ENCODE measurements around the gene PWWP2A.
"Not testable (repeated sequence)": the region's sequence is repeated elsewhere in the genome, so short reads cannot be mapped to it uniquely, and the experiment has no call there.

PWWP2A gene

DNA sequence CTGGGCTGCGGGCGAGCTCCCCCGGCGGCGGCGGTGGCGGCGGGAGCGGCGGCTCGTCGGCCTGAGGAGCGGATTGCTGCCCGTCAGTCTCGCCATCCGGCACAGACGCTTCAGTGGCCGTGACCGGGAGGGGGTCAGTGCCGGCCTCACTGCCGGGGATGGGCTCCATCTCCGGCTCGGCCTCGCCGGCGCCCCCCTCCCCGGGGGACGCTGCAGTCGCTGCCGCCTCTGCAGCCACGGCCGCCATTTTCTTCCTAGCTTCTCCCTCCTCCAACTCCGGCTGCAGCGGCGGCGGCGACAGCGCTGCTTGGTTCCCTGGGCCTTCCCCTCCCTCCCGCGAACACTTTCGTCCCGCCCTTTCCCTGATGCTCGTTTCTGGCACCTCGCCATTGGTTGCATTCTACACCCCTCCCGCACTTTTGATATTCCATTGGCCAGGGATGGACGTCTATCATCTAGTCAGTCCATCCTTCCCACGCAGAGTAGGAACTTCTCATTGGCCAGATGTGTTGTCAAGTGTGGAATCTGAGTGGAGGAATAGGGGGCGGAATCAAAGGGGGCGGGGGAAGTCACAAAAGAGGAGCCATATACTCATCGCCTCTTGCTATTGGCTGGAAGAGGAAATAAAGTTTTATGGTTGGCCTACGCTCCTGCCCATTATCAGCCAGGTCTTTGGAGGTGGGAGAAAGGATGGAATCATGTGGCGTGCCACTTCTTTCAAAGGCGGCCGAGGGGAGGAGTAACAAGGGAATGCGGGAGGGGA, at the start of gene PWWP2A:
Gene PWWP2A, minus strand, starts transcription at position 309 of the 763 bp plus-strand sequence. Its CDS starts 62 bp downstream, at position 247.
- DNase-seq: peak; percentile 98

- no peak for DNase-seq
Observed at GRCh38 chr5:160167624-160168165, 48.4 kb upstream of the PWWP2A start.

DNA sequence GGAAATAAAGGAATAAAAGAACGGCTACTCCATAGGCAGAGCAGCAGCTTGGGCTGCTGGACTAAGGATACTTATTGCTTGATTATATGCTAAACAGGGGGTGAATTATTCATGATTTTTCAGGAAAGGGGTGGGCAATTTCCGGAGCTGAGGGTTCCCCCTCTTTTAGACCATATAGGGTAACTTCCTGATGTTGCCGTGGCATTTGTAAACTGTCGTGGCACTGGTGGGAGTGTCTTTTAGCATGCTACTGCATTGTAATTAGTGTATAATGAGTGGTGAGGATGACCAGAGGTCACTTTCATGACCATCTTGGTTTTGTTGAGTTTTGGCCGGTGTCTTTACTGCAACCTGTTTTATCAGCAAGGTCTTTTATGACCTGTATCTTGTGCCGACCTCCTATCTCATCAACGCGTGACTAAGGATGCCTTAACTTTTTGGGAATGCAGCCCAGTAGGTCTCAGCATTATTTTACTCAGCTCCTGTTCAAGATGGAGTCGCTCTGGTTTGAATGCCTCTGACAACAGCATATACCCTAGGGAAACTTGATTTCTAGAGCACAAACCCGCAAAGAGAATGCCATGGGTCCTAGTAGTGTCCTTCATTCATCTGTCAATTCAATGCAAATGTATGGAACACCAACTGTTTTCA, 47.8 kb upstream of the PWWP2A start:
- no peak for DNase-seq

DNA sequence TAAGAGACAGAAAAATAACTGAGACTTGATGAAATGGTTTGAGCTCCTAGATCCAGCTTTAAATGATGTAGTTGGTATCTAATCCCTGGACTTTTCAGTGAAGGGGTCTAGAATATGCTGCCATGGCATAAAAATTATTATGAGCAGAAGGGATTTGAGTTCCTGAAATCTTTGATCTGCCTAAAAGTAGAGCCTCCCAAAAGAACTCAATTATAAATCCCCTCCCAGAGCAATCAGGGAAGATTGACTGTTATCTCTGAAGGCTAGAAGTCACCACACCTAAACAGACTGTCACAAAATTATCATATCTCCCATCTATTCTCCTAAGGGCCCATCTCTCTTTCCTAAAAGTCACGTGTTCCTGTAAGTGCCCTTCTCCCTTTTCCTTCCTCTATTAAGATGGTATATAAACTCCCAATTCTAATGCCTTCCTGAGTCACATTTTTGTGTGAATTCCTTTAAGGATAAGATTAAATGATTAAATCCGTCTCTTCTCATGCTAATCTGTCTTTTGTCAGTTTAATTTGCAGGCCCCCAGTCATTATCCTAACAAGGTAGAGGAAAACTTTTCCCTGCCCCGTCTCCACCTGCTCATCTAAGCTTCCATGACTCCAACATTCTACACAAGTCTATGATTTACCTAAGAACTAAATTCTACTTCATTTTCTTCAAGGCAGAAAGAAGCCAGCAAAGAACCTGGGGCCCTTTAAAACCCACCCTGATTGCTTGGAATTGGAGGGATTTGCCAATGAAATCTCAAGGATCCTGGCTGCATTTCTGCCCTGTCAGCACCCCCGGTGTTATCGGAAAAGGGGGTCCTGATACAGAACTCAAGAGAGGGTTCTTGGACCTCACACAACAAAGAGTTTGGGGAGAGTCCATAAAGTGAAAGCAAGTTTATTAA, 47.1 kb upstream of the PWWP2A start:
- no peak for DNase-seq

GRCh38 chr5:160165137-160166068, 46.2 kb upstream of the PWWP2A start:
- DNase-seq: no peak

DNA sequence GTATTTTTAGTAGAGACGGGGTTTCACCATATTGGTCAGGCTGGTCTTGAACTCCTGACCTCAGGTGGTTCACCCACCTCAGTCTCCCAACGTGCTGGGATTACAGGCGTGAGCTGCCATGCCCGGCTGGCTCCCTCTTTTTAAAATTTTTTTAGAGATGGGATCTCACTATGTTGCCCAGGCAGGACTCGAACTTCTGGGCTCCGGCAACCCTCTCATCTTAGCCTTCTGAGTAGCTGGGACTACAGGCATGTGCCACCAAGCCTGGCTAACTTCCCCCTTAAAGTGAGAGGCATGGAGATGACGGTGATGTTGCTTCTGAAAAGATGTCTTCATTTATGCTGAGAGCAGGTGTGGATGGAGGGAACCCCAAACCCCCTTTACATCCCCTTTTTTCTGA, 43.7 kb upstream of the PWWP2A start:
- DNase-seq: no peak

DNA sequence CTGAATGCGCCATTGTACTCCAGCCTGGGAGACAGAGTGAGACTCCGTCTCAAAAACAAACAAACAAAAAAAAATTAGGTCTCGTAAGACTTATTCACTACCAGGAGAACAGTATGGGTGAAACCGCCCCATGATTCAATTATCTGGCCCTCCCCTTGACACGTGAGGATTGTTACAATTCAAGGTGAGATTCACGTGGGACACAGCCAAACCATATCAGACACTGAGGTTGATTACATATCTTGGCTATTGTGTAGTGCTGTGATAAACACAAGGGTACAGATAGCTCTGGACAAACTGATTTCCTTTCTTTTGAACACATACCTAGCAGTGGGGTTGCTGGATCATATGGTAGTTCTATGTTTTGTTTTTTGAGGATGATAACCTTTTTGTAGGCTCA, 42.4 kb upstream of the PWWP2A start:
- no peak for DNase-seq

- not testable (repeated sequence) for DNase-seq
Observed at GRCh38 chr5:160160875-160161274, 41.6 kb upstream of the PWWP2A start.

DNA sequence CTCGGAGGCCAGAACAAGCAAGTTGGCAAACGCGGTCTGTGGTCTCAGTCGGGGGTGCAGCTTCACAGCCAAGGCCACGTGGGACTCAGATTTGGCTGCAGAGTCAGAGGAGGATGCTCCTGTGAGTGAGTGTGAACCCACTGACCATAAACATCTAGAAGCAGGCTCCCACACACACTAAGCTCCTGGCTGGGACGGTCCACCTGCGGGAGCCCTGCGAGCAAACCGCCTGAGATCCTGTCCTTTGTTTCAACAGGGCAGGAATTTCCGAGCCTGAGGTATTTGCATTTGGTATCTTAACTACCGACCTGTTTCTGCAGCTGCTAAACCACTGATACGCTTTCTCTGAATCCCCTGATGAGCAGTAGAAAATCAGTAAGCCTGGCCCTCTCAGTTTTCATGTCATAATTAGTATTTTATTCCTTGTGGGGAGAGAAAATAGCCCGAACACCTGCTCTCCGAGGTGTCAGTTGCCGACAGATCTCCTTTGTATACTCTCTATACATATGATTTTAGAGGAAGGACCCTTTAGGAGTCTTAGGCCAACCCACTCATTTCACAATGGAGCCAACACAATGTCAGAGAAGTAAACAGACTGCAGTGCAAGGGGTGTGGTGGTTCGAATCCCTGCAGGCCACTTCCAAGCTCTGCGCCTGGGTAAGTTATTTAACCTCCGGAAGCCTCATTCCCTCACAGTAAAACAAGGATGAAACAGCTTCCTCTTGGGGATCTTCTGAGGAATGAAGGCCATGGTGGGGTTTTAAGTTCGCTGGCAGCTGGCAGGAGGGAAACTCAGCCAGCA, 40.9 kb upstream of the PWWP2A start:
- no peak for DNase-seq

- no peak for DNase-seq
Observed at GRCh38 chr5:160158087-160158486, 38.8 kb upstream of the PWWP2A start.

DNA sequence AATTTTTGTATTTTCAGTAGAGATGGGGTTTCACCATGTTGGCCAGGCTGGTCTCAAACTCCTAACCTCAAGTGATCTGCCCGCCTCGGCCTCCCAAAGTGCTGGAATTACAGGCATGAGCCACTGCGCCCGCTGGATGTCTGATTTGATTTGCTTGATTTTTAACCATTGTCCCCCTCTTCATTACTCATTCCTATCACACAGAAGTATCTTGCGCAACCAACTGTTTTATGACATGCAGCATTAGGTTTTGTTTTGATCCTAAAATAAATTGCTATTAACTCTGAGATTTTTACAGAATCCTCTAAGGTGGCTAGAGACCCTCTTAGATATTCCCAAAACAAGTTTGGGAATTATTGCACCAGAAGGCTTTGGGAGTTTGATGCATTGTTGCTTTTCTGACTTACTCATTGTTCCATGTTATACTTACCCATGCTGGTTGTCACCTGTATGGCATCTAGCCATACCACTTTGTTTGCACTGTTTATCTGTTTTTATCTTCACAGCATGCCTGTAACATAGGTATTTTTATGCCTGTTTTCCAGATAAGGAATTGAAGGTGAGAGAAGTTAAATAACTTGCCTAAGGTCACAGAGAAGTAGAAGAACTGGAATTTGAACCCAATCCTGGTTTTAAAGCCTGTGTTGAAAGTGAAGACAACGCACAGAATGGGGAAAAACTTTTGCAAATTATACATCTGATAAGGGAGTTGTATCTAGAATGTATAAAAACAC, 35.9 kb upstream of the PWWP2A start:
- no peak for DNase-seq

DNA sequence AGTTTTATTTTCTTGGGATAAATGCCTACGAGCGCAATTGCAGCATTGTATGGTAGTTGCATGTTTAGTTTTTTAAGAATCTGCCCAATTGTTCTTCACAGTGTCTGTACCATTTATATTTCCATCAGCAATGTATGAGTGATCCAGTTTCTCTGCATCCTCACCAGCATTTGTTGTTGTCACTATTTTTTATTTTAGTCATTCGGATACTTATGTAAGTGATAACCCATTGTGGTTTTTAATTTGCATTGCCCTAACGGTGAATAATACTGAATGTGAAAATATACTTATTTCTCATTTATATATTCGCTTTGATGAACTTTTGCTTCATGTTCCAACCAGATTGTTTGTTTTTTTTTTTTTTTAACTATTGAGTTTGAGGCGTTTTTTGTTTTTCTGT, 33.7 kb upstream of the PWWP2A start:
- no peak for DNase-seq

GRCh38 chr5:160152287-160152686, 33.0 kb upstream of the PWWP2A start:
- DNase-seq: no peak

DNA sequence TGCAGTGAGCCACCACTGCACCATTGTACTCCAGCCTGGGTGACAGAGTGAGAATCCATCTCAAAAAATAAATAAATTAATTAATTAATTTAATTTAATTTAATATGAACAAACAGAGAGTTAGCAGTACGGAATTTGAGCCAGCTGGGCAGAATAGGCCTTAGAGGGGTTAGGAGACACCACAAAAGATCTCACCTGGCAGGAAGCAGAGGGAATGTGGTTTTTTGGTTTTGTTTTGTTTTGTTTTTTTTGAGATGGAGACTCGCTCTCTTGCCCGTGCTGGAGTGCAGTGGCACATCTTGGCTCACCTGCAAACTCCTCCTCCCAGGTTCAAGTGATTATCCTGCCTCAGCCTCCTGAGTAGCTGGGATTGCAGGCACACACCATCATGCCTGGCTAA, 31.8 kb upstream of the PWWP2A start:
- DNase-seq: no peak

- DNase-seq: no peak
Observed at GRCh38 chr5:160150381-160150780, 31.1 kb upstream of the PWWP2A start.

GRCh38 chr5:160144436-160144835, 25.2 kb upstream of the PWWP2A start:
- not testable (repeated sequence) for DNase-seq

GRCh38 chr5:160134332-160134731, 15.1 kb upstream of the PWWP2A start:
- no peak for DNase-seq

DNA sequence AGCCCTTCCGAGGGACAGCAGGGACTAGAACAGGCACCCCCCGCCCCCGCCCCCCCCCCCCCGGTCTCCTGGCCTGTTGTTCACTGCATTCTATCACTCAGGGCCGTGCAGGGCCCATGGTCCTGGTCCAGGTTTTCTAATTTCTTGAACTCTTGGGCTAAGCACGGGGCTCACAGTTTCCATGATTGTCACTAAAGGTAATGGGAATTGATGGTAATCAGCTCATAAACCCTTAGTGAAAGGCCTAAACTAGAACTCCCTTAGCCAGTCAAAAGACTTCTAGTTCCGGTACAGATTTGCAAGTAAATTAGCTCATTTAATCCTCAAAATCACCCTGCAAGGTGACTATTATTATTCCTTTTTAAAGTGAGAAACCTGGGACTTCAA, 14.7 kb upstream of the PWWP2A start:
- no peak for DNase-seq

GRCh38 chr5:160133071-160133917, 14.0 kb upstream of the PWWP2A start:
- no peak for DNase-seq
